Stimulated activated CD4-positive, alpha-beta T cell treated with anti-CD3 and anti-CD28 coated beads, TNF-alpha, amount 100 ng/mL, for 48 hours (primary cell): ENCODE results near the gene RGS9BP.
A peak's percentile ranks its signal among the peaks of the same experiment; 100 is the strongest.
"Not testable (repeated sequence)": the region's sequence is repeated elsewhere in the genome, so short reads cannot be mapped to it uniquely, and the experiment has no call there.

Experiments
- DNase-seq, 3 donors: peaks; one replicate each; pipeline ENCODE4 v3.0.0-alpha.2; 2020; ENCODE audit warnings: low read depth in 3 of 3

The RGS9BP gene

DNA sequence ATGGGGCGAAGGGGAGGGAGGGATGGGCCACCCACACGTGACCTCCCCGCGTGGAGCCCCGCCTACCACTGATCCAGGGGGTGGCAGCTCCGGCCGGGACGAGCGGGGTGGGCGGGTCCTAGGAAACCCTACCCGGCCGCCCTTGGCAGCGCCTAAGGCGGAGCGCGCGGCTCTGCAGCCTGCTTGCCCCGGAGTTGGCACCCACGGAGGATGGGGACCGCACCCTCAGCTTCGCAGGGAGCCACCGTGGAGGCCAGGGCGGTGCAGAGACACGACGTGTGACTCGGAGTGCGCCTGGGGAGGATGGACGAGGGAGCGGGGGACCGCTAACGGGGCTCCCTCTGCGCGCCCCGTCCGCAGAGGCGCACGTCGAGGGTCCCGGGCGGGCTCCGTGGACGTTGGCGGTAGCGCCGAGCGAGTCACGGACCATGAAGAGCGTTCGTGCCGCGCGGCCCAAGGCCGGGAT is at the start of gene RGS9BP:
TSS of gene RGS9BP (plus strand) at position 129 of the 466 bp plus-strand sequence. CDS start 416 bp downstream, outside the sequence.
- DNase-seq: peak in 2 of 3 donors; percentile 34 to 37

DNA sequence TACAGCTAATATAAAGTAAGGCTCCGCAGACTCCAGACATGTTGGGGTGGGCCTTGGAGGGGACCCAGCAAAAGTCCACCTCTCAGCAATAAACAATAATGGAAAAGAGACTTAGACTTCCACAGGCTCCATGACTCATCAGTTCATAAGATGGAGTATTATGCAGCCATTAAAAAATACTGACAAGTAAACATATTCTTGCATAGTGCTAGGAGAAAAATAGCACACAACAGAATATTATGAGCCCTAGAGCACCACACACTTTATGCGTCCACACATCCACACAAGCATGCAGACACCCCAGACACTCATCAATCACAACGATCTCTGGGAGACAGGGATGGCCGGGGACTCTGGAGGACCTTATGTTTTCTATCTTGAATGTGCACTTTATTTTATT is 48.7 kb upstream of the RGS9BP start:
- no peak for DNase-seq

DNA sequence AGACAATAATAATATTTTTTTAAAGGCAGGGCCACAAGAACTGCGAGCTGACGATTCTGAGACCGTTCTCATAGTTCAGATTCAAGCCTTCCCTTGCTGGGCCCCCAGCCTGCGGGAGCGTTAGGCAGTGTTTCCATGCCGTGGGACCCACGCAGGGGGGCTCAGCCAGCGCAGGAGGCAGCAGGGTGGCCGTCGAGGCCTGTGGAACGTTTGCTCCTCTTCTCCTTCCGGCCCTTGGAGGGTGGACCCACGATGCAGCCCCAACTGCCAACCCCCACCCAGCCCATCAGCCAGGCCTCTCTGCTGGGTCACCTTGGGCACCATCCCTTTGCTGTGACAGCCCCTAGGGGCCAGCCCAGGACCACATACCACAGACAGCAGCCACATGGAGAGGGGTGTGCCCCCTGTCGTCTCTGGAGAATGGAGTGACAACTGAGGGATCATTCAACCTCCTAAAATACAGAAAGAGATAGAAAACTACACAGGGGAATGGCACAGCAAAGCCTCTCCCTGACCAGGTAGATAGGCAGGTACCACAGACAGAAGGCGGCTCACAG is 47.9 kb upstream of the RGS9BP start:
- no peak for DNase-seq

GRCh38 chr19:32630338-32630737 is 45.3 kb upstream of the RGS9BP start:
- DNase-seq: no peak

GRCh38 chr19:32631381-32631780 is 44.3 kb upstream of the RGS9BP start:
- no peak for DNase-seq

DNA sequence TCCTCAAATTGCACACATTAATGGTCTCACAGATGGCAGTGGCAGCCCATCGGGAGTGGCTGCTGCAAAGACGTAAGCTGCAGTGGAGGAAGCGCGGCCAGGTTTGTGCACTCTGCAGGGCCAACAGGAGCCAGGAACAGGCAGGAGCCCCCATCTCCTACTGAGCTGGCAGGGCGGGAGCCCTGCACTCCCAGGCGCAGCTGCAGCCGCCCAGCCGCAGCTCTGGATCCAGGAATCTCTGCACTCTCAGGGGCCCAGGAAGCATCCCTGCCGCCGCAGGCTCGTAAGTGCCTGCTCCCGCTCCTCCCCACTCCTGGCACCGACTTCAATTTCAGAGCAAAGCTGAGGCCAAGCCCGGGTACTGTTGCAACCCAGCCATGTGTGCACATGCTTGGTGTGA is 38.2 kb upstream of the RGS9BP start:
- no peak for DNase-seq

GRCh38 chr19:32638625-32639024 is 37.0 kb upstream of the RGS9BP start:
- no peak for DNase-seq

GRCh38 chr19:32642771-32643170 is 32.9 kb upstream of the RGS9BP start:
- peak; percentile 28 to 60 (median 45) for DNase-seq

DNA sequence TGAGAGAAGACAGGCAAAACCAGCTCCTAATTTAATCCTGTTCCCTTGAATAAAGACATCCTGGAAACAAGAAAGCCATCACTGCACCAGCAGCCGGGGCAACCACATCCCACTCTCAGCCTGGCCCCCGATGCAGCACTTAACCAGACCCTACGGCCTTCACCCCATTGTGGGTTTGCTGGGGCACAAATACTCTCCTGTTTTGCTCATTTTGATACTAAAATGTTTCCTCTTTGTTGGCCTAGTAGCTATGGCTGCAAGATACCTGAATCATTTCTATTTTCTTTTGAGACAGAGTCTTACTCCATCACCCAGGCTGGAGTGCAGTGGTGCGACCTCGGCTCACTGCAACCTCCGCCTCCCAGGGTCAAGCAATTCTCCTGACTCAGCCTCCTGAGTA is 29.1 kb upstream of the RGS9BP start:
- no peak for DNase-seq

DNA sequence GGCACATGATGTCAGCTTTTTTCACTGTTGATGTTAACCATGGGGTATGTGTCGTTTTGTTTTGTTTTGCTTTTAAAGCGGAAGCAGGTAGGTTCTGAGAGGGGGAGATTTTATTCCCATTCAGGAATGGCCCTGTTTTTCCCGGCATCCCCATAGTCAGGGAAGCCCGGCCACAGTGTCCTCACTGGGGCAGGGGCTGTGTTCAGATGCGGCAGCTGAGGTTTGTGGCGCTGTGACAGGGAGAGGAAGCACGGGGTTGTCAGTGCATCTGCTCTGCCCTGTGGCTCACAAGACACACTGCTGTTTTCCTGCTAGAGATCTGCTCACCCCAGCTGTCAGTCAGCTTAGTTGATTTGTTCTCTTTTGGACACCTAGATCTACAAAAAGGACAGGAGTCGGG is 28.3 kb upstream of the RGS9BP start:
- DNase-seq: no peak

GRCh38 chr19:32649751-32650150 is 25.9 kb upstream of the RGS9BP start:
- DNase-seq: no peak

DNA sequence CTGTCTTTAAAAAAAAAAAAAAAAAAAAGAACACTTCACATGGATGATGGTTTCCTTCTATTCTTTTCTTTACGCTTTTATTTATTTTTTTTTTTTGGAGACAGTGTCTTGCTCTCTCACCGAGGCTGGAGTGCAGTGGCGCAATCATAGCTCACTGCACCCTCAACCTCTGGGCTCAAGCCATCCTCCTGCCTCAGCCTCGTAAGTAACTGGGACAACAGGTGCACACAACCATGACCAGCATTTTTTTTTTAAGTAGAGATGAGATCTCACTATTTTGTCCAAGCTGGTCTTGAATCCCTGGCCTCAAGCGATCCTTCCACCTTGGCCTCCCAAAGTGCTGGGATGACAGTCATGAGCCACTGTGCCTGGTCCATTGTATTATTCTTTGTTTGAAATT is 25.0 kb upstream of the RGS9BP start:
- no peak for DNase-seq

DNA sequence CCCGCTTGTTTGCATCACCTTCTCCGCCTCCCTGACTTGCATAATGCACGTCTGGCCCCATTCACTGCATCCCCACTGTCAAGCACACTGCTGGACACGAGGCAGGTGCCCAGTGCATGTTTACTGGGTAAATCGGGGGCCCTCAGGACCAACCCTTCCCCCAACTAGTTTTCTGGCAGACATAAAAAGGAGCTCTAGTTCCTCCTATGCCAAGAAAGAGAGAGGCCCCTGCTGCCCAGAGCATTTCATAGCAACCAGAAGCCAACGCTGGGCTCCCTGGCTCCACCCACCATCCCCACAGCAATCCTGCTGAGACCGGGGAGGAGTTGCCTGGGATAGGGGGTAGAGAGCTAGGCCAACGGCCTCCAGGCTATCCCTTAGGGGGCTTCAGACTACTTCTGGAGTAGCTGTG is 23.9 kb upstream of the RGS9BP start:
- DNase-seq: no peak

GRCh38 chr19:32652331-32652730 is 23.3 kb upstream of the RGS9BP start:
- not testable (repeated sequence) for DNase-seq

GRCh38 chr19:32652894-32653598 is 22.6 kb upstream of the RGS9BP start:
- no peak for DNase-seq

GRCh38 chr19:32653599-32653915 is 22.1 kb upstream of the RGS9BP start:
- DNase-seq: no peak

DNA sequence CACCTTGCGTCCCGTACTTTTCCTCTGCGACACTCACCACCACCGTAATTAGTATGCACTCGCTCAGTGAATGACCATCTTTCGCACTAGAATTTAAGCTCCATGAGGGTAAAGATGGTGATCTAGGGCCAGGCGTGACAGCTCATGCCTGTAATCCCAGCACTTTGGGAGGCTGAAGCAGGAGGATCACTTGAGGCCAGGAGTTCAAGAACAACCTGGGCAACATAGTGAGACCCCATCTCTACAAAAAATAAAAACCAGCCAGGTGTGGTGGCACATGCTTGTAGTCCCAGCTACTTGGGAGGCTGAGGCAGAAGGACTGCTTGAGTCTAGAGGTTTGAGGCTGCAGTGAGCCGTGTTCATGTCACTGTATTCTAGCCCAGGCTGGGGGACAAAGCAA is 19.3 kb upstream of the RGS9BP start:
- not testable (repeated sequence) for DNase-seq

DNA sequence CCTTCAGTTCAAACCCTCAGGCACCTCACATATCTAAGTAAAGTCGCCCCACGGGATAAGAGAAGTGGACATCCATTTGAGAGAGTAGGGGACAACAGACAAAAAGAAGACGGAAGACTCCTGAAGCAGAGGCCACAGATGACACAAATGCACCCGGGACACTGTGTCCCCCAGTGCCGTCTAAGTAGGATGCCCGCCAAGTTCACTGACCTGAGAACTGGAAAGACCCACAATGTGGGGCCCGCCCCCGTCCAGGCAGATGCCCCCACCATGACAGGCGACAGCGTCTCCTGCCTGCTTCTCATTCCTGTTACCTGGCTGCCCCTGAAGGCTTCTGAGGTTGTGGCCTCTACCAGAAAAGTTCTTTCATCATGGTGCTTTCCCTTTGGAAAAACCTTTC is 17.6 kb upstream of the RGS9BP start:
- DNase-seq: no peak

DNA sequence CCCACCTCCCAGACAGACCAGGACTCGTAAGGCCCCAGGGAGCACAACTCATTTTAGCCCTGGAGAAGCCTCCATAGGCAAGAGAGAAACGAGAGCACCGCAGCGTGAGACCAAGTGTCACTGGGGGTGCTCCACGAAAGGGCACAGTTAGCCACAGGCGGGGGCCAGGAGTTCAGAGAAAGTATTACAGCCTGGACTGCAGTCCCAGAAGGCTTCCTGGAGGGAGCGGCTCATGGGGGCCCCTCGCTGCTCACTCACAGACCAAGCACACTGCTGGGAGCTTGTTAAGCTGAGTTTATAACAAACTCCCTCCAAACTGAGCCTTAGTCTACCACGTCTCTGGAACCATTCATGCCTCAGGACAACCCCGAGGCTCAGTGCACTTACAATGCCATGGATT is 17.1 kb upstream of the RGS9BP start:
- no peak for DNase-seq

DNA sequence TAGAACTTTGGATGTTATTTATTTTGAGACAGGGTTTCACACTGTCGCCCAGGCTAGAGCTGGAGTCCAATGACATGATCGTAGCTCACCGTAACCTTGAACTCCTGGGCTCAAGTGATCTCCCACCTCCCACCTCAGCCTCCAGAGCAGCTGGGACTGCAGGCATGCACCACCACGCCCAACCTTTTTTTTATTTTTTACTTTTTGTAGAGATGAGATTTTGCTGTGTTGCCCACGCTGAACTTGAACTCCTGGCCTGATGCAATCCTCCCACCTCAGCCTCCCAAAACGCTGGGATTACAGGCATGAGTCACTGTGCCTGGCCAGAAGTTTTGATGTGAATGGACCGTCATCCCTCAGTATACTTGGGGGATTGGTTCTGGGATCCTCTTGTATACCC is 14.3 kb upstream of the RGS9BP start:
- no peak for DNase-seq

DNA sequence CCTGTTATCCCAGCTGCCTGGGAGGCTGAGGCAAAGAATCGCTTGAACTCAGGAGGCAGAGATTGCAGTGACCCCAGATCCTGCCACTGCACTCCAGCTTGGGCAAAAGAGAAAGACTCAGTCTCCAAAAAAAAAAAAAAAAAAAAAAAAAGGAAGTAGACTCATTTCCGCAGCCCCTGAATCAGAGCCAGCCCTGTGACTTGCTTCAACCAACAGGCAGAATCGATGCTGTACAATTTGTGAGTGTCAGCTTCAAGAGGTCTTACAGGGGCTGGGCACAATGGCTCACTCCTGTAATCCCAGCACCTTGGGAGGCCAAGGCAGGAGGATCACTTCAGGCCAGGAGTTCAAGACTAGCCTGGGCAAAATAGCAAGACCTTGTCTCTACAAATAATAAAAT is 13.5 kb upstream of the RGS9BP start:
- no peak for DNase-seq

DNA sequence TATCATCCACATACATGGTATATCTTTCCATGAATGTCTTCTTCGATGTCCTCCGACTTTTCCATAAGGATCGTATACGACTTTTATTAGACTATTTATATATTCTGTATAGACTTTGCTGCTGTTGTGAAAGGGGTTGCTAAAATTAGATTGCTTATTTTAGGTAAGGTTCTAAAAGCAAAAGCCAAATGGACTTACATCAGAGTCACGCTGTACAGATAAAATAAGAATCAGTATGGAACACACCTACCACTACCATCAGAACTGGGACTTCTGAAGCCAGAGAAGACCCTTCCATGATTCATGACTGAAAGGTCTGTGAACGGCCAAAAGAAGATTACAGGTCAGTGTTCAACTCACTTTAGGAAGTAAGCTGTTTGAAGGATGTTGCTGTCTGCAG is 9.6 kb upstream of the RGS9BP start:
- DNase-seq: no peak

- no peak for DNase-seq
These were observed 6.3 kb upstream of the RGS9BP start for GRCh38 chr19:32669310-32669709.
